OCI-LY7 (cell line): Measurements from ENCODE around the gene AURKB. TPM values are rescaled to one million over a fixed set of nuclear protein-coding genes. Genes with fewer than 3 reads are reported as not detected.

ENCODE experiments used
- BruUV-seq: library from RNA; stranded (reverse); fragments of 400-500 nt; replicated peaks from 2 replicates; lab custom pipeline; 2021; lab: Mats Ljungman, UMichigan
- CTCF ChIA-PET: fragments of 300-600 bp; sonication (Branson Sonifier 250); formaldehyde crosslinking; loops from one replicate; lab custom pipeline; 2022; ENCODE audit warnings: antibody characterized with exemption; ENCODE audit not compliant: unreplicated experiment; lab: Charles Lee
- POLR2A ChIA-PET: fragments of 300-600 bp; sonication (Branson Sonifier 250); formaldehyde crosslinking; loops from one replicate; lab custom pipeline; 2022; ENCODE audit warnings: antibody characterized with exemption; lab: Charles Lee
- DNase-seq: peaks from one replicate; pipeline ENCODE4 v3.0.0-alpha.2; 2015; ENCODE audit warnings: low spot score
- H2AFZ ChIP-seq: fragments of 200-600 bp; sonication (generic), shearing (Covaris generic); 2 replicates; pipeline ENCODE4 v1.6.1; 2014; ENCODE audit warnings: mild to moderate bottlenecking, antibody characterized with exemption, low read length, moderate library complexity
- H3K27ac ChIP-seq: fragments of 200-600 bp; sonication (generic); 2 replicates; pipeline ENCODE4 v1.5.1; 2014; ENCODE audit warnings: mixed run types, low read depth, mild to moderate bottlenecking, moderate library complexity, low read length, inconsistent platforms; ENCODE audit not compliant: poor library complexity, severe bottlenecking
- H3K36me3 ChIP-seq: fragments of 200-600 bp; sonication (generic); 2 replicates; pipeline ENCODE4 v1.6.1; 2014; ENCODE audit warnings: mild to moderate bottlenecking, antibody characterized with exemption, low read length, moderate library complexity, mixed read lengths; ENCODE audit not compliant: insufficient read depth
- H3K4me1 ChIP-seq: fragments of 200-600 bp; sonication (generic); 2 replicates; pipeline ENCODE4 v1.5.1; 2014; ENCODE audit warnings: mild to moderate bottlenecking, low read length; ENCODE audit not compliant: insufficient read depth, poor library complexity, severe bottlenecking
- H3K4me2 ChIP-seq: fragments of 200-600 bp; sonication (generic); 2 replicates; pipeline ENCODE4 v1.6.1; 2014; ENCODE audit warnings: mild to moderate bottlenecking, low read length
- H3K4me3 ChIP-seq: fragments of 200-600 bp; sonication (generic); 2 replicates; pipeline ENCODE4 v1.5.1; 2014; ENCODE audit warnings: mild to moderate bottlenecking, low read depth, low read length; ENCODE audit not compliant: poor library complexity, severe bottlenecking
- H3K79me2 ChIP-seq: fragments of 200-600 bp; sonication (generic); 2 replicates; pipeline ENCODE4 v1.6.1; 2016; ENCODE audit warnings: low read depth, mild to moderate bottlenecking, low read length, moderate library complexity, mixed read lengths; ENCODE audit not compliant: insufficient read depth
- H3K9me2 ChIP-seq: fragments of 200-600 bp; sonication (generic); 2 replicates; pipeline ENCODE4 v1.6.1; 2016; ENCODE audit warnings: mild to moderate bottlenecking, low read length, mixed read lengths; ENCODE audit not compliant: insufficient read depth
- H3K9me3 ChIP-seq: fragments of 200-600 bp; sonication (generic); 2 replicates; pipeline ENCODE4 v1.6.1; 2014; ENCODE audit warnings: mild to moderate bottlenecking, mixed run types, low read length, mixed read lengths
- H4K20me1 ChIP-seq: fragments of 200-600 bp; sonication (generic); 2 replicates; pipeline ENCODE4 v1.6.1; 2014; ENCODE audit warnings: mild to moderate bottlenecking, antibody characterized with exemption, low read length, moderate library complexity, mixed read lengths; ENCODE audit not compliant: insufficient read depth
- EZH2phosphoT487 ChIP-seq: fragments of 200-600 bp; sonication (generic); IDR thresholded peaks from 2 replicates; pipeline ENCODE4 v1.6.1; 2018; ENCODE audit warnings: low read depth, borderline replicate concordance, mild to moderate bottlenecking, mixed run types, antibody characterized with exemption, low read length, moderate library complexity, mixed read lengths
- intact Hi-C: fragments of 100-400 bp; cut with micrococcal nuclease; formaldehyde crosslinking; loops from one replicate; pipeline ENCODE4 v1.10.0; 2022; ENCODE audit not compliant: unreplicated experiment
- total RNA-seq, 2 experiments: library from RNA; depleted of rRNA in 1 of 2; stranded (reverse); fragments of >200 nt in 1 of 2; shearing (Covaris generic) in 1 of 2; gene quantifications; 2 replicates each; pipeline ENCODE4 v1.2.3, GENCODE V29; 2014 to 2022
- TF ChIP-seq, protein P1 (sequence below): fragments of 200-600 bp; sonication (generic); conservative IDR thresholded peaks from 2 replicates; pipeline ENCODE4 v1.5.1; 2014; ENCODE audit warnings: mild to moderate bottlenecking, antibody characterized with exemption, low read length, moderate library complexity, mixed read lengths

The AURKB gene
- total RNA-seq, 2 experiments from 2014 or later = 283 to 310 TPM

DNA sequence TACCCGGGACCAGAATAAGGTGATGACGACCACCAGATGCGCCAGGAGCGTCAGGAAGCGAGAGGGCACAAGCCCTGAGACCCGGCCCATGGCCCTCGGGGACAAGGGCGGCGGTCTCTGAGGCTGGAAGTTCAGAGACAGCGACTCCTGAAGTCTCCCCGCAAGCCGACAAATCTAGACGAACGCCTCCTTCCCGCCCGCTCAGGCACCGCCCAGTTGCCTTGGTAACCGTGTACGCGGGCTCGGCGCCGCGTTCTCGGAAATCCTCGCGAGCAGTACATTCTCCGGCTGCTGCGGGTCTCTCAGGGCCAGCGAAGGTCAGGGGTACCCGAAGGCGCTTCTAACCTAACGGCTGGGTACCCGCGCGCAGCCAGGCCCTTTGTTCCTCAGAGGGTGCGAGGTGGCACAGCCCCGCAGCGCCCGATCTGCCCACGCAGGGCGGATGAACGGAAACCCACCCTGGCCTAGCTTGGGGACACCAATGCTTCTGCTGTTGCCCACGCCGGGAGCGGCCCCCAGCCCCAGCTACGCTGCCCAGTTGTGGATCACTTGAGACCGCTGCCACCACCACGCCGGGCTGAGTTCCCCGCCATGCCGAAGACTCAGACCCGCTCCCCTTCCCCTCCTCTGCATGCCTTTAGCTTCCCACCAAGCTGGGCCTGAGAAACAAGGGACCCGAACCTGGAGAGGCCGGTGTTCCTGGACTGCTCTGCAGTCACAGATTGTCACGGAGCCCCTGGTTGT lies 34.0 kb downstream of the AURKB start, which contains the start of gene TMEM107:
TSS of gene TMEM107 (minus strand) at position 184 of the 744 bp plus-strand sequence. CDS start at position 90, 94 bp downstream.
- ChIA-PET POLR2A (interaction anchor here (0.5 to 1.1 kb wide), 7 partner anchors 15 to 102 kb away, joined by 3 to 6 read pairs (median 3); partner anchors contain the start of gene CTC1), CTCF (no interaction called here)
- H4K20me1 ChIP-seq = no peaks in the 10 kb centered on the region
- intact Hi-C loops = no loop called here
- BruUV-seq = no TSS peak
- peak within 1 kb of the TSS; percentile 91 for H3K27ac ChIP-seq
- no peaks in the 10 kb centered on the region for H3K9me3 ChIP-seq
- H3K4me3 ChIP-seq = peak within 1 kb of the TSS; percentile 81
- H3K4me2 ChIP-seq = peak within 1 kb of the TSS; percentile 99
- no peaks in the 10 kb centered on the region for H3K36me3 ChIP-seq
- H3K9me2 ChIP-seq = no peaks in the 10 kb centered on the region
- peaks cover 36% of the 10 kb centered on the region for H3K4me1 ChIP-seq
- TF ChIP-seq, protein P1, sequence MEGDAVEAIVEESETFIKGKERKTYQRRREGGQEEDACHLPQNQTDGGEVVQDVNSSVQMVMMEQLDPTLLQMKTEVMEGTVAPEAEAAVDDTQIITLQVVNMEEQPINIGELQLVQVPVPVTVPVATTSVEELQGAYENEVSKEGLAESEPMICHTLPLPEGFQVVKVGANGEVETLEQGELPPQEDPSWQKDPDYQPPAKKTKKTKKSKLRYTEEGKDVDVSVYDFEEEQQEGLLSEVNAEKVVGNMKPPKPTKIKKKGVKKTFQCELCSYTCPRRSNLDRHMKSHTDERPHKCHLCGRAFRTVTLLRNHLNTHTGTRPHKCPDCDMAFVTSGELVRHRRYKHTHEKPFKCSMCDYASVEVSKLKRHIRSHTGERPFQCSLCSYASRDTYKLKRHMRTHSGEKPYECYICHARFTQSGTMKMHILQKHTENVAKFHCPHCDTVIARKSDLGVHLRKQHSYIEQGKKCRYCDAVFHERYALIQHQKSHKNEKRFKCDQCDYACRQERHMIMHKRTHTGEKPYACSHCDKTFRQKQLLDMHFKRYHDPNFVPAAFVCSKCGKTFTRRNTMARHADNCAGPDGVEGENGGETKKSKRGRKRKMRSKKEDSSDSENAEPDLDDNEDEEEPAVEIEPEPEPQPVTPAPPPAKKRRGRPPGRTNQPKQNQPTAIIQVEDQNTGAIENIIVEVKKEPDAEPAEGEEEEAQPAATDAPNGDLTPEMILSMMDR = no peak
- no peak for TF ChIP-seq EZH2phosphoT487
- H2AFZ ChIP-seq = peak within 1 kb of the TSS; percentile 91
- H3K79me2 ChIP-seq = peaks cover 5% of the 10 kb centered on the region; the same call in 1 of the 2 replicates
- peak; percentile 91 for DNase-seq

DNA sequence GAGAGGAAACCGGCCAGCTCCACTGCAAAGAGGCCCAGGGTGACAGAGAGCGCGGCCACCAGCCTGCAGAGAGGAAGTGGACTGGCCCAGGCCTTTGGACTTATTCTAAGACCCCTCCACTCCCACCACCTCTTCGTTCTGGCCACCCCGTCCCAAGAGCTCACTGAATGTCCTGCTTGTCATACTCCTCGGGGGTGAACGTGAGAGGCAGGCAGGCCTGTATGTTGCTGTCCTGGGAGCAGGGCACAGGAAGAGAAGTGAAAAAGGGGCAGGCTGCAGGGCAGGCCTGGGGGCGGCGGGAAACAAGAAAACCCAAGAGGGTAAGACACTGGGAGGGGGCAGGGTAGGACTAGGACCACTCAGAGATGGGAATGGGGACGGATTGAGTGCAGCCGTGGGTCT lies 34.6 kb downstream of the AURKB start:
- Histone ChIP-seq H3K4me2 (peak overlapping the region; percentile 99), H3K36me3 (no peaks in the 10 kb centered on the region), H3K9me2 (no peaks in the 10 kb centered on the region), H3K4me1 (peaks cover 36% of the 10 kb centered on the region), H3K79me2 (peaks cover 5% of the 10 kb centered on the region; the same call in 1 of the 2 replicates), H3K4me3 (peak overlapping the region; percentile 81), H3K27ac (peak overlapping the region; percentile 91), H2AFZ (peak overlapping the region; percentile 91), H4K20me1 (no peaks in the 10 kb centered on the region), H3K9me3 (no peaks in the 10 kb centered on the region)
- ChIA-PET CTCF (interaction anchor here (0.6 kb wide), 1 partner anchor 1151 kb away, joined by 4 read pairs; no protein-coding TSS in a partner anchor), POLR2A (interaction anchor here (0.6 to 1.1 kb wide), 6 partner anchors 16 to 101 kb away, joined by 3 to 6 read pairs (median 3); partner anchors contain the start of genes CTC1 and PER1)
- no peak for TF ChIP-seq EZH2phosphoT487
- TF ChIP-seq, protein P1 = no peak
- intact Hi-C loops = no loop called here
- DNase-seq = peak; percentile 41
- BruUV-seq = no TSS peak
